PC-9 (cell line): ENCODE data around the gene BAG1.

ENCODE experiments used
- EZH2 ChIP-seq: fragments of 200-600 bp; sonication (generic); IDR thresholded peaks from 2 replicates; pipeline ENCODE4 v1.8.0; 2017; ENCODE audit warnings: antibody characterized with exemption, low read depth
- TF ChIP-seq, protein P1 (sequence below): fragments of 200-600 bp; sonication (generic); conservative IDR thresholded peaks from 2 replicates; pipeline ENCODE4 v1.6.1; 2017; ENCODE audit warnings: mixed run types, antibody characterized with exemption, mild to moderate bottlenecking, moderate library complexity

DNA sequence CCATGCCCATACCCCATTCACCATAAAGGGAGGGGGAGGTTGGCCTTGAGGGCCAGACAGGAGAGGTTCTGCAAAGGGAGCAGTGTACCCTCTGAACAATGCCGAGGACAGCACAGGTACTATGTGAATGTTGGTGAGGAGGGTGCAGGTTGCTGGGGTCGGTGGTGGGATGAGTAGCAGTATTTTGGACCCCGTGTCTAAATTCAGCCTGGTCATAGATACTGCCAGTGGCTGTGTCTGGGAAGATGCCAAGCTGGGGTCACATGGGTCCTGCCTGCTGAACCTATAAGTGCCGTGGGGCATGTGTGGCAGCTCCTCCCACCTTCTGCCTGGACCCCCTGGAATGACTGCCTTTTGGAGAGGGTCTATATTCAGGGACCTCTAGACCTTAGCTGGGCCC lies 35.9 kb downstream of the BAG1 start:
- TF ChIP-seq, protein P1, sequence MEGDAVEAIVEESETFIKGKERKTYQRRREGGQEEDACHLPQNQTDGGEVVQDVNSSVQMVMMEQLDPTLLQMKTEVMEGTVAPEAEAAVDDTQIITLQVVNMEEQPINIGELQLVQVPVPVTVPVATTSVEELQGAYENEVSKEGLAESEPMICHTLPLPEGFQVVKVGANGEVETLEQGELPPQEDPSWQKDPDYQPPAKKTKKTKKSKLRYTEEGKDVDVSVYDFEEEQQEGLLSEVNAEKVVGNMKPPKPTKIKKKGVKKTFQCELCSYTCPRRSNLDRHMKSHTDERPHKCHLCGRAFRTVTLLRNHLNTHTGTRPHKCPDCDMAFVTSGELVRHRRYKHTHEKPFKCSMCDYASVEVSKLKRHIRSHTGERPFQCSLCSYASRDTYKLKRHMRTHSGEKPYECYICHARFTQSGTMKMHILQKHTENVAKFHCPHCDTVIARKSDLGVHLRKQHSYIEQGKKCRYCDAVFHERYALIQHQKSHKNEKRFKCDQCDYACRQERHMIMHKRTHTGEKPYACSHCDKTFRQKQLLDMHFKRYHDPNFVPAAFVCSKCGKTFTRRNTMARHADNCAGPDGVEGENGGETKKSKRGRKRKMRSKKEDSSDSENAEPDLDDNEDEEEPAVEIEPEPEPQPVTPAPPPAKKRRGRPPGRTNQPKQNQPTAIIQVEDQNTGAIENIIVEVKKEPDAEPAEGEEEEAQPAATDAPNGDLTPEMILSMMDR: no peak
- no peak for TF ChIP-seq EZH2
